Activated CD8-positive, alpha-beta memory T cell treated with anti-CD3 and anti-CD28 coated beads for 36 hours (primary cell): ENCODE results near the gene CXCL5. TPM values are rescaled to one million over a fixed set of nuclear protein-coding genes. Genes with fewer than 3 reads are reported as not detected.
"Not testable (repeated sequence)": the region's sequence is repeated elsewhere in the genome, so short reads cannot be mapped to it uniquely, and the experiment has no call there.

Experiments
- CTCF ChIA-PET: fragments of 350-600 bp; sonication (Branson Sonifier 250); formaldehyde crosslinking; loops from one replicate; lab custom pipeline; 2021; ENCODE audit warnings: antibody characterized with exemption; lab: Charles Lee
- POLR2A ChIA-PET: fragments of 350-600 bp; sonication (Branson Sonifier 250); formaldehyde crosslinking; loops from one replicate; lab custom pipeline; 2021; ENCODE audit warnings: antibody characterized with exemption; lab: Charles Lee
- total RNA-seq, 2 experiments: library from RNA; stranded (reverse); gene quantifications; one replicate each; pipeline ENCODE4 v1.2.3, GENCODE V29; 2021

CXCL5 gene
- total RNA-seq, 2 experiments from 2014 or later: not detected

GRCh38 chr4:73979407-73979957 lies 19.0 kb downstream of the CXCL5 start:
- ChIA-PET POLR2A (no interaction called here), CTCF (no interaction called here)

- POLR2A ChIA-PET: no interaction called here
These were observed 19.6 kb downstream of the CXCL5 start for GRCh38 chr4:73978886-73979285.

GRCh38 chr4:73976716-73977115 lies 21.8 kb downstream of the CXCL5 start:
- ChIA-PET POLR2A (no interaction called here), CTCF (no interaction called here)

More at GRCh38 chr4:73978886-73979285, 19.6 kb downstream of the CXCL5 start:
- CTCF ChIA-PET: no interaction called here

- CTCF ChIA-PET: no interaction called here
- POLR2A ChIA-PET: no interaction called here
These were observed 22.3 kb downstream of the CXCL5 start for GRCh38 chr4:73976217-73976616.

GRCh38 chr4:73974352-73974751 lies 24.1 kb downstream of the CXCL5 start:
- POLR2A ChIA-PET: no interaction called here
- CTCF ChIA-PET: no interaction called here

- POLR2A ChIA-PET: no interaction called here
These were observed 27.5 kb downstream of the CXCL5 start for GRCh38 chr4:73970945-73971344.

GRCh38 chr4:73970011-73970410 lies 28.5 kb downstream of the CXCL5 start:
- ChIA-PET POLR2A (no interaction called here), CTCF (no interaction called here)

More at GRCh38 chr4:73970945-73971344, 27.5 kb downstream of the CXCL5 start:
- CTCF ChIA-PET: no interaction called here

GRCh38 chr4:73967866-73968265 lies 30.6 kb downstream of the CXCL5 start:
- CTCF ChIA-PET: no interaction called here

GRCh38 chr4:73964862-73965611 lies 33.4 kb downstream of the CXCL5 start:
- CTCF ChIA-PET: no interaction called here
- POLR2A ChIA-PET: no interaction called here

More at GRCh38 chr4:73967866-73968265, 30.6 kb downstream of the CXCL5 start:
- POLR2A ChIA-PET: no interaction called here

- POLR2A ChIA-PET: no interaction called here
- CTCF ChIA-PET: no interaction called here
These were observed 35.8 kb downstream of the CXCL5 start for GRCh38 chr4:73962724-73963123.

GRCh38 chr4:73959041-73959440 lies 39.4 kb downstream of the CXCL5 start:
- CTCF ChIA-PET, POLR2A ChIA-PET: not testable (repeated sequence)

- POLR2A ChIA-PET: no interaction called here
- CTCF ChIA-PET: no interaction called here
These were observed 46.1 kb downstream of the CXCL5 start for GRCh38 chr4:73952352-73952751.

GRCh38 chr4:73950376-73950920 lies 48.0 kb downstream of the CXCL5 start:
- CTCF ChIA-PET, POLR2A ChIA-PET: not testable (repeated sequence)

- ChIA-PET CTCF (no interaction called here), POLR2A (no interaction called here)
These were observed 49.3 kb downstream of the CXCL5 start for GRCh38 chr4:73948990-73949706.

- ChIA-PET POLR2A (no interaction called here), CTCF (no interaction called here)
These were observed 50.2 kb downstream of the CXCL5 start for GRCh38 chr4:73948291-73948690.

GRCh38 chr4:73947239-73947985 lies 51.1 kb downstream of the CXCL5 start:
- CTCF ChIA-PET: no interaction called here
- POLR2A ChIA-PET: no interaction called here

GRCh38 chr4:73945674-73946449 lies 52.6 kb downstream of the CXCL5 start:
- CTCF ChIA-PET: no interaction called here
- POLR2A ChIA-PET: no interaction called here
